Type B pancreatic cell (in vitro differentiated cells): ENCODE results near the gene SERINC2. TPM values are rescaled to one million over a fixed set of nuclear protein-coding genes. Genes with fewer than 3 reads are reported as not detected.
A peak's percentile ranks its signal among the peaks of the same experiment; 100 is the strongest.

Experiments
- DNase-seq: peaks from one replicate; pipeline ENCODE4 v3.0.0; 2021; ENCODE audit warnings: mixed read lengths; ENCODE audit not compliant: unreplicated experiment; ENCODE audit errors: extremely low spot score
- H3K27ac Mint-ChIP-seq: 2 replicates; pipeline ENCODE4 v1.8.0; 2021; ENCODE audit warnings: mild to moderate bottlenecking, mixed read lengths
- H3K27me3 Mint-ChIP-seq: 2 replicates; pipeline ENCODE4 v1.8.0; 2021; ENCODE audit warnings: mixed read lengths
- H3K36me3 Mint-ChIP-seq: 2 replicates; pipeline ENCODE4 v1.8.0; 2021; ENCODE audit warnings: mixed read lengths
- H3K4me1 Mint-ChIP-seq: one replicate; pipeline ENCODE4 v1.8.0; 2021; ENCODE audit warnings: mixed read lengths; ENCODE audit not compliant: unreplicated experiment
- H3K4me3 Mint-ChIP-seq: 2 replicates; pipeline ENCODE4 v1.8.0; 2021; ENCODE audit warnings: mild to moderate bottlenecking, mixed read lengths
- H3K9me3 Mint-ChIP-seq: 2 replicates; pipeline ENCODE4 v1.8.0; 2021; ENCODE audit warnings: mixed read lengths
- CTCF ChIP-seq: fragments of 200-600 bp; sonication (generic); conservative IDR thresholded peaks from 2 replicates; pipeline ENCODE4 v1.5.0; 2021; ENCODE audit warnings: antibody characterized with exemption, mild to moderate bottlenecking
- total RNA-seq: library from RNA; stranded (reverse); gene quantifications from 2 replicates; pipeline ENCODE4 v1.2.1, GENCODE V29; 2021; ENCODE audit warnings: low replicate concordance

SERINC2 gene
- total RNA-seq, 1 donor from 2014 or later: 77.7 TPM

GRCh38 chr1:31437433-31438037, 24.5 kb downstream of the SERINC2 start:
- no peak for TF ChIP-seq CTCF
- DNase-seq: no peak
- no peak overlapping the region for H3K4me3 Mint-ChIP-seq
- H3K36me3 Mint-ChIP-seq: peaks cover 5% of the 10 kb centered on the region
- H3K27ac Mint-ChIP-seq: no peak overlapping the region
- H3K4me1 Mint-ChIP-seq: no peaks in the 10 kb centered on the region
- no peaks in the 10 kb centered on the region for H3K27me3 Mint-ChIP-seq
- no peaks in the 10 kb centered on the region for H3K9me3 Mint-ChIP-seq

- no peak overlapping the region for H3K27ac Mint-ChIP-seq
- TF ChIP-seq CTCF: no peak
- H3K4me3 Mint-ChIP-seq: no peak overlapping the region
- no peaks in the 10 kb centered on the region for H3K4me1 Mint-ChIP-seq
- no peaks in the 10 kb centered on the region for H3K27me3 Mint-ChIP-seq
- no peaks in the 10 kb centered on the region for H3K36me3 Mint-ChIP-seq
- no peak for DNase-seq
- no peaks in the 10 kb centered on the region for H3K9me3 Mint-ChIP-seq
Measured at GRCh38 chr1:31439276-31439675, 26.3 kb downstream of the SERINC2 start.

- TF ChIP-seq CTCF: no peak
- no peak overlapping the region for H3K27ac Mint-ChIP-seq
- H3K4me1 Mint-ChIP-seq: no peaks in the 10 kb centered on the region
- H3K4me3 Mint-ChIP-seq: no peak overlapping the region
- H3K9me3 Mint-ChIP-seq: no peaks in the 10 kb centered on the region
- no peaks in the 10 kb centered on the region for H3K36me3 Mint-ChIP-seq
- H3K27me3 Mint-ChIP-seq: no peaks in the 10 kb centered on the region
- DNase-seq: no peak
Measured at GRCh38 chr1:31441073-31441472, 28.1 kb downstream of the SERINC2 start.

- Mint-ChIP-seq H3K4me1 (no peaks in the 10 kb centered on the region), H3K27me3 (no peaks in the 10 kb centered on the region), H3K36me3 (no peaks in the 10 kb centered on the region), H3K4me3 (no peak overlapping the region), H3K27ac (peak overlapping the region; percentile 71), H3K9me3 (no peaks in the 10 kb centered on the region)
- TF ChIP-seq CTCF: no peak
- DNase-seq: no peak
Measured at GRCh38 chr1:31441558-31441957, 28.5 kb downstream of the SERINC2 start.

GRCh38 chr1:31441970-31442647, 29.1 kb downstream of the SERINC2 start:
- peak overlapping the region; percentile 71 for H3K27ac Mint-ChIP-seq
- H3K27me3 Mint-ChIP-seq: no peaks in the 10 kb centered on the region
- TF ChIP-seq CTCF: no peak
- no peaks in the 10 kb centered on the region for H3K36me3 Mint-ChIP-seq
- no peak for DNase-seq
- H3K4me1 Mint-ChIP-seq: no peaks in the 10 kb centered on the region
- no peak overlapping the region for H3K4me3 Mint-ChIP-seq
- no peaks in the 10 kb centered on the region for H3K9me3 Mint-ChIP-seq
